Motor neuron (in vitro differentiated cells): ENCODE data around the gene NUP62. TPM values are rescaled to one million over a fixed set of nuclear protein-coding genes. Genes with fewer than 3 reads are reported as not detected.
A peak's percentile ranks its signal among the peaks of the same experiment; 100 is the strongest.

Experiments used
- ATAC-seq, 8 experiments: fragments of 200-7000 bp; cut with Tn5 transposase; replicated peaks in 6 of 8; 2 replicates each; pipeline ENCODE4 v1.8.0; 2021; ENCODE audit warnings: mild to moderate bottlenecking in 8 of 8, moderate library complexity in 8 of 8
- H3K27ac ChIP-seq, 2 donors: fragments of 250-450 bp; sonication (Bioruptor Pico); 2 replicates each; pipeline ENCODE4 v1.9.0; 2021; ENCODE audit warnings: antibody characterized with exemption in 2 of 2, mild to moderate bottlenecking in 2 of 2, moderate library complexity in 1 of 2
- H3K4me1 ChIP-seq, 2 donors: fragments of 250-450 bp; sonication (Bioruptor Pico); replicated peaks in 1 of 2; 2 replicates each; pipeline ENCODE4 v1.6.1; 2021; ENCODE audit warnings: antibody characterized with exemption in 2 of 2, mild to moderate bottlenecking in 2 of 2, moderate library complexity in 1 of 2
- H3K4me3 ChIP-seq, 5 donors: fragments of 250-450 bp; sonication (Bioruptor Pico); 2 replicates each; pipeline ENCODE4 v1.9.0; 2021; ENCODE audit warnings: antibody characterized with exemption in 5 of 5, mild to moderate bottlenecking in 5 of 5, moderate library complexity in 4 of 5
- WGBS, 10 experiments: fragments of 450-650 bp; shearing (Covaris generic); methylation state at CpG; one replicate each; pipeline ENCODE4 v1.0.0; 2022; 5-methylcytosine and 5-hydroxymethylcytosine counted together
- in situ Hi-C, 9 experiments: fragments of 400-800 bp; cut with MboI; loops; one replicate each; pipeline ENCODE4 v1.15.0; 2021; ENCODE audit warnings: low sequenced_read_pairs in 9 of 9, low pct_unique_long_range_greater_than_20kb in 2 of 9; ENCODE audit not compliant: unreplicated experiment in 9 of 9
- total RNA-seq, 8 experiments: library from RNA; unstranded; fragments of 300-600 nt; gene quantifications; 2 replicates each; pipeline versions ENCODE4 v1.2.3 to v1.2.4, GENCODE V29; 2022

NUP62 gene
- total RNA-seq, 8 experiments from 2014 or later = 26.2 to 67.4 (median 31.6) TPM

DNA sequence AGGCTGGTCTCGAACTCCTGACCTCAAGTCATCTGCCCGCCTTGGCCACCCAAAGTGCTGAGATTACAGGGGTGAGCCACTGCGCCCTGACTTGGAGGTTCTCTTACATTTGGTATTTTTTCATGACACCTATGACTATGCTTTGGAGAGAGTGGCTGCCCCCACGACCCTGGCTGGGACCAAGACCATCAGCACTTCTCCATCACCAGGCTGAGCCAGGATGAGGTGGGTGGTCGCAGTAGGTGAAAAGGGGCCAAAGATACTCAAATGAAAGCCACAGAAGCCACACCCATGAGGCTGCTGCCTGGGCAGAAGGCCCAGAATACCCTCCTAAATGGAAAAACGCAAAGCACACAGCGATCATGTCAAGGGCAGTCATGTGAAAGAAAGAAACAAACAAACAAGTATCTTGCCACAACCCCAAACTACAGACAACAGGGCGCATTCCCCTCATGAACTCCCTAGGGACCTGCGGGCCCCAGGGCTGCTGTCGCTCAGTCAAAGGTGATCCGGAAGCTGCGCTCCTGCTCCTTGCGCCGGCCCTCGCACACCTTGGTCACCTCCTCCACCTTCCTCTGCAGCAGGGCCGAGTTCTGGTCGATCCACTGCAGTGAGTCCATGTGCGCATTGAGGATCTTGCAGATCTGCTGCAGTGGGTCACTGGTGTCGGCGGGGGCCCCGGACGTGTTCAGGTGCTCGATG lies 21.4 kb downstream of the NUP62 start:
- 84 to 100% (median 95%) methylated on average over 1 to 11 of the region's 23 CpGs; no CpG with 5 or more reads in 1 of the 10 experiments for WGBS, 10 experiments
- Histone ChIP-seq H3K27ac (no peak overlapping the region), H3K4me1 (peaks cover 0 to 5% of the 10 kb centered on the region in 2 donors), H3K4me3 (no peak overlapping the region)
- no peak for ATAC-seq
- in situ Hi-C loops = no loop called here

DNA sequence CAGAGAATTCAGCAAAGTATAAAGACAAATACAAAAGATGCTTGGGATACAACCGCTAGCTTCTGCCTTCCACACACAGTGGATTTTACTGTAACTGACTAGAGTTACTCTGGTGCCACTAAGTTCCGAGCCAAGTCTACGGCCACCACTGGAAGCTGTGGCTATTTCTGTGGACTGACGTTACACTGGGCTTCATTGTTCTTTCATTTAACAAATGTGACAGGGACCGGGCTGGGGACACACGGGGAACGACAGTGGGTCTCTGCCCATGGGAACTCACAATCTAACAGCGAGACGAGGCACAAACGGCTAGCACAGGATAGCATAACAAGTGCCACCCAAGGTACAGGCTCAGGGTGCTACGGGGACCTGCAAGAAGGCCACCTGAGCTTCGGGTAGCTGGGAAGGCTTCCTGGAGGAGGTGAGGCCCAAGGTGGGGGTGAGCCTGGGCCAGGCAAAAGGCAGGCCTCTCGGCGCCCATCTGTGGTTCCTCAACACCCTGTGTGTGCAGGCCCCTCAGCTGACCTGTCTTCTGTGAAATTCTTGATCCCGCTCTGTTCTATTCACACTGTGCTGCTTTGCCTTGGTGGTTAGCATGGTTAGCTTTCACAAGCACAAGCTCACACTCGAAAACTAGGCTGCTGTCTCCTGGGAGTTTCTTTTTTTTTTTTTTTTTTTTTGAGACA lies 22.3 kb downstream of the NUP62 start:
- Histone ChIP-seq H3K4me3 (no peak overlapping the region), H3K27ac (no peak overlapping the region), H3K4me1 (peaks cover 0 to 5% of the 10 kb centered on the region in 2 donors)
- ATAC-seq = peak in 3 of 8 experiments; percentile 19 to 34 (median 34)
- WGBS, 10 experiments = 0 to 92% (median 68%) methylated on average over 1 to 11 of the region's 16 CpGs; no CpG with 5 or more reads in 1 of the 10 experiments
- in situ Hi-C loops = no loop called here

GRCh38 chr19:49904136-49904535 lies 25.2 kb downstream of the NUP62 start:
- Histone ChIP-seq H3K4me1 (no peaks in the 10 kb centered on the region), H3K27ac (no peak overlapping the region), H3K4me3 (no peak overlapping the region)
- in situ Hi-C loops = no loop called here
- 82 to 93% (median 90%) methylated on average over 3 to 5 of the region's 6 CpGs; no CpG with 5 or more reads in 6 of the 10 experiments for WGBS, 10 experiments
- no peak for ATAC-seq

DNA sequence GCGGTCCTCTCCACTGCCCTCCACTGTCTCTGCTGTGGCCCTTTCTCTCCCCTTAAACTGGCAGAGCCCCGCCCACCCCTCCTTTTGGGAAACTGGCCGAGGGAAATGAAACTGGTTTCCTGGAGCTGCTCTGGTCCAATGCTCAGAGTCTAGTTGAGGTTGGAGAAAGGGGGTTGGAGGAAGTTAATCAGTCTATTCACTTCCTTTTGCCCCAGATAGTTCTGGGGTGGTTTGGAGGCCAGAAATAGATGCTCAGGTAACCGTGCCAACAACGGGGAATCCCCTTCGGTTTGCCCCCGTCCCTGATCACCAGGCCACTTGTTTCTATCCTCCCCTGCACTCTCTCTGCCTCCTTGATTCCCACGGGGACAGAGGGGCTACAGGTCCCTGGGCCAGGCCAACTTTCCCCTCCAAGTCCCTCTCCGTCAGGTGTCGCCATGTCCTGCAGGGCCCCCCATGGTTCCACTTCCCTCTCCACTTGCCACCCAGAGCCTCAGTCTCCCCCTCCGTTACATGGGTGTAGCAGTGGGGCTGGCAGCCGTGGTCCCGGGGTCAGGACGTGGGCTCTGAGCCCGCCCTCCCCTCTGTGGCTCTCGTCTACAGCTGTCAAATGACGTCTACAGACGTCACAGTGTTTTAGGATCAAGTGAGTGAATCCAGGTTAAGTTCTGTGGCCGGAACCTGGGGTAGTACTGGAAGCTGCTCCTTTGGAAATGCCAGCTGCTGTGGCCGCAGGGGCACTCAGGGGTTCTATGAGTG lies 32.3 kb downstream of the NUP62 start, which contains the start of gene IL4I1:
Gene IL4I1 (minus strand): TSS at position 25 of the 759 bp plus-strand sequence. CDS start 727 bp downstream, outside the sequence.
- peak within 1 kb of the TSS in 1 of 2 donors; percentile 14 for H3K27ac ChIP-seq
- peak in 5 of 8 experiments; percentile 1 to 20 (median 9) for ATAC-seq
- H3K4me3 ChIP-seq = no peak within 1 kb of the TSS
- peaks cover 13 to 17% of the 10 kb centered on the region in 2 donors for H3K4me1 ChIP-seq
- 50 to 67% (median 61%) methylated on average over 3 to 5 of the region's 20 CpGs; no CpG with 5 or more reads in 7 of the 10 experiments for WGBS, 10 experiments
- in situ Hi-C loops = no loop called here

- no peak for ATAC-seq
- H3K4me1 ChIP-seq = peaks cover 19 to 24% of the 10 kb centered on the region in 2 donors
- no peak overlapping the region for H3K4me3 ChIP-seq
- in situ Hi-C loops = no loop called here
- 0 to 87% (median 69%) methylated on average over 1 to 5 of the region's 17 CpGs; no CpG with 5 or more reads in 5 of the 10 experiments for WGBS, 10 experiments
- no peak overlapping the region for H3K27ac ChIP-seq
These were observed 33.6 kb downstream of the NUP62 start for GRCh38 chr19:49895566-49896297.

- in situ Hi-C loops = no loop called here
- H3K4me1 ChIP-seq = peaks cover 25 to 26% of the 10 kb centered on the region in 2 donors
- no peak for ATAC-seq
- no peak overlapping the region for H3K27ac ChIP-seq
- WGBS, 10 experiments = 60 to 100% (median 80%) methylated on average over 1 to 5 of the region's 17 CpGs; no CpG with 5 or more reads in 6 of the 10 experiments
- H3K4me3 ChIP-seq = no peak overlapping the region
These were observed 34.3 kb downstream of the NUP62 start for GRCh38 chr19:49894879-49895565.

DNA sequence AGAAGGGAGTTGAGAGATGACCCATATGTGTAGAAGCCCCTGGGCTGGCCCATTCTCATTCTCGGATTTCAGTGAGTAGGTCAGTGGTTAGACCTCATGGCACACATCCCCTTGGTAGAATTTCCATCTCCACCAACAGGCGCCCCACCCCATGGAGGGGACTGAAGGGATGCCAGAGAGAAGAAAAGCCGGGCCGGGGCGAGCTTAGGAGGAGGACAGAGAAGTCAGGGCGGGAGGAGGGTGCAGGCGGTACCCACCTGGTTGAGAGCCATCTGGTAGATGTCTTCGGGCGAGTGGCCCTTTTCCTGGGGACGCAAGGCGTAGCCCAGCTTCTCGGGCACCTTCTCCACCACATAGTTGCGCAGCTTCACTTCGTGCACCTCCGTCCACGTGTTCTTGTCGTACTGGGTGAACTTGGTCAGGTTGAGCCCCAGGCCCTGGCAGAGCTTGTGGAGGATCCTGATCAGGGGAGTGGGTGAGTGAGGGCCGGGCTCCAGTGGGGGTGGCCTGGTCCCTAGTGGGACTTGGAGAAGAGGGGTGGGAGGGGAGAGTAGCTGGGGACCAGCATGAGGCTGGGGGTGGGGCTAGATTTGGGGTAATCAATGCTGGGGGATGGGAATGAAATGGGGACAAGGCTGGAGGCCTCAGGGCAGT lies 35.2 kb downstream of the NUP62 start:
- Histone ChIP-seq H3K4me1 (peaks cover 25 to 26% of the 10 kb centered on the region in 2 donors), H3K4me3 (no peak overlapping the region), H3K27ac (no peak overlapping the region)
- in situ Hi-C loops = no loop called here
- no peak for ATAC-seq
- WGBS, 10 experiments = 57 to 100% (median 87%) methylated on average over 1 to 11 of the region's 18 CpGs; no CpG with 5 or more reads in 4 of the 10 experiments

- no peak overlapping the region for H3K4me3 ChIP-seq
- in situ Hi-C loops = no loop called here
- 100% methylated on average over 1 of the region's 1 CpG; no CpG with 5 or more reads in 9 of the 10 experiments for WGBS, 10 experiments
- ATAC-seq = no peak
- H3K27ac ChIP-seq = no peak overlapping the region
- H3K4me1 ChIP-seq = peaks cover 15 to 19% of the 10 kb centered on the region in 2 donors
These were observed 36.6 kb downstream of the NUP62 start for GRCh38 chr19:49892716-49893115.

- WGBS, 10 experiments = 80 to 90% (median 83%) methylated on average over 4 to 7 of the region's 17 CpGs; no CpG with 5 or more reads in 6 of the 10 experiments
- ATAC-seq = no peak
- Histone ChIP-seq H3K4me1 (peaks cover 9 to 12% of the 10 kb centered on the region in 2 donors), H3K27ac (peak overlapping the region; percentile 57 to 79), H3K4me3 (peak overlapping the region in 1 of 5 donors; percentile 26)
- in situ Hi-C loops = no loop called here
These were observed 37.9 kb downstream of the NUP62 start for GRCh38 chr19:49891393-49891792.

DNA sequence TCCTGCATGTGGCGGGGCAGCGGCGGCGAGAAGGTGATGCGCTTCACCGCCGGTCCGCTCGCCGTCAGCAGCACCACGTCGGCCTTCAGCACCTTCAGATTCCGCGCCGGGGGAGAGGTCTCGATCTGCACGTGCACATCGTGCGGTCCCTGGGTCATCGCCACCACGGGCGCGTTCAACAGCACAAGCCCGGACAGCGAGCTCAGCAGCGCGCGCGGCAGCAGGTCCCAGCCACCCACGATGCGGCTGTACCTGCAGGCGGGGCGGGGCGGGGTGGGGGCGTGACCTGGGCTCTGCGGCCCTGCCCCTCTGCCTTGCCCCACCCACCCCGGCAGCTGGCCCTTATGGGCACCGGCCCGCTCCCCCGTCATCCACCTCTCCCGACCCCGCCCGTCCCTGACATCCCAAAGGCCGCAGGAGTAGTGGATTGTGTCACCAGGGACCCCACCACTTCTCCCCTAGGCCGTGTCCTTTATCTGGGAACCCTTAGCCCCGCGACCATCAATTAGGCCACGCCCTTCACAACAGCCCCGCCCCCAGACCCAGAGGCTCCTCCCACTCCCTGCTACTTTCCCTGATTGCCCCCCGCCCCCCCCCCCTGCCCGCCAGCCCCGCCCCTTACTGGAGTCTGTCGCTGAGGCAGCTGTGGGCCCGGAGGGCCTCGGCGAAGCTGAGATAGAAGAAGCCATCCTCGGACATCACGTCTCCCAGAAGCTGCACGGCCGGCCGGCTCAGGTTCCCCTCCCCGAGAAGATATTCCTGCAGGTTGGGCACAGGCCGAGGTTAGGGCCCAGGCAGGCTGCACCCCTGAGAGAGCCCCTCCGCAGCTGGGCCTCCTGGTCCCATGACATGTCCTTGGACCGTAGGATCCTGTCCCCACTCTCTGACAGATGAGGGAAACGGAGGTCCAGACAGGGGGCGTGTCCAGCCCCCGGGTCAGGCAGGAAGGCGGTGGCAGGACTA lies 38.7 kb downstream of the NUP62 start:
- in situ Hi-C loops = no loop called here
- peak; percentile 34 to 82 (median 70) for ATAC-seq
- Histone ChIP-seq H3K4me1 (peaks cover 9 to 12% of the 10 kb centered on the region in 2 donors), H3K4me3 (peak overlapping the region; percentile 5 to 26 (median 17)), H3K27ac (peak overlapping the region; percentile 57 to 79)
- WGBS, 10 experiments = 0 to 49% (median 30%) methylated on average over 5 to 8 of the region's 69 CpGs; no CpG with 5 or more reads in 7 of the 10 experiments
